ENCODE measurements around the gene FBXW8.

FBXW8 gene

GRCh38 chr12:116959198-116959460 is 48.4 kb downstream of the FBXW8 start:
- DNase-seq, result no peak
- H3K36me3 Mint-ChIP-seq (ENCODE audit: low read depth), result peaks cover 27% of the 10 kb centered on the region
- H3K27ac Mint-ChIP-seq, result peak overlapping the region; percentile 15
- H3K27me3 Mint-ChIP-seq (ENCODE audit: low read depth, poor library complexity), result no peaks in the 10 kb centered on the region
- TF ChIP-seq CTCF (IDR thresholded peaks at IDR 0.05), result no peak
- H3K4me1 Mint-ChIP-seq, result peaks cover 49% of the 10 kb centered on the region
- no peaks in the 10 kb centered on the region for H3K9me3 Mint-ChIP-seq
- no peak overlapping the region for H3K4me3 Mint-ChIP-seq

GRCh38 chr12:116959845-116960514 is 49.2 kb downstream of the FBXW8 start:
- Mint-ChIP-seq H3K27ac (no peak overlapping the region), H3K4me1 (peaks cover 44% of the 10 kb centered on the region), H3K36me3 (ENCODE audit: low read depth) (peaks cover 26% of the 10 kb centered on the region), H3K27me3 (ENCODE audit: low read depth, poor library complexity) (peaks cover 4% of the 10 kb centered on the region), H3K4me3 (no peak overlapping the region), H3K9me3 (no peaks in the 10 kb centered on the region)
- DNase-seq, result no peak
- TF ChIP-seq CTCF (IDR thresholded peaks at IDR 0.05), result no peak

- Mint-ChIP-seq H3K27ac (peak overlapping the region; percentile 75), H3K4me3 (no peak overlapping the region), H3K27me3 (ENCODE audit: low read depth, poor library complexity) (peaks cover 4% of the 10 kb centered on the region), H3K9me3 (no peaks in the 10 kb centered on the region), H3K4me1 (peaks cover 37% of the 10 kb centered on the region), H3K36me3 (ENCODE audit: low read depth) (peaks cover 27% of the 10 kb centered on the region)
- no peak for DNase-seq
- no peak for TF ChIP-seq CTCF (IDR thresholded peaks at IDR 0.05)
These were observed 51.4 kb downstream of the FBXW8 start for GRCh38 chr12:116962197-116962596.

- Mint-ChIP-seq H3K9me3 (no peaks in the 10 kb centered on the region), H3K27ac (peak overlapping the region; percentile 10), H3K36me3 (ENCODE audit: low read depth) (peaks cover 31% of the 10 kb centered on the region), H3K4me1 (peaks cover 33% of the 10 kb centered on the region), H3K4me3 (no peak overlapping the region), H3K27me3 (ENCODE audit: low read depth, poor library complexity) (peaks cover 4% of the 10 kb centered on the region)
- DNase-seq, result no peak
- TF ChIP-seq CTCF (IDR thresholded peaks at IDR 0.05), result no peak
These were observed 52.1 kb downstream of the FBXW8 start for GRCh38 chr12:116962783-116963356.

GRCh38 chr12:116964054-116965050 is 53.6 kb downstream of the FBXW8 start:
- no peak for TF ChIP-seq CTCF (IDR thresholded peaks at IDR 0.05)
- Mint-ChIP-seq H3K27ac (no peak overlapping the region), H3K4me1 (peaks cover 19% of the 10 kb centered on the region), H3K9me3 (no peaks in the 10 kb centered on the region), H3K27me3 (ENCODE audit: low read depth, poor library complexity) (peaks cover 4% of the 10 kb centered on the region), H3K36me3 (ENCODE audit: low read depth) (peaks cover 36% of the 10 kb centered on the region), H3K4me3 (no peak overlapping the region)
- no peak for DNase-seq

Measured in nephron progenitor cell (in vitro differentiated cells).